ENCODE measurements around the gene MVB12A.

GRCh38 chr19:17418710-17419109, 1.1 kb upstream of the MVB12A start:
- TF ChIP-seq SIN3A (IDR thresholded peaks at IDR 0.05; ENCODE audit: borderline replicate concordance, insufficient read depth, low read length) (no peak), POLR2AphosphoS5 (IDR thresholded peaks at IDR 0.05; ENCODE audit: low read depth, low read length) (no peak)

Data from PFSK-1 (cell line).